IMR-90 (cell line): ENCODE data around the gene OR7E24.

Experiments used
- MXI1 ChIP-seq: IDR thresholded peaks from 2 replicates; pipeline ENCODE4 v1.6.1; 2012; ENCODE audit warnings: low read depth, mild to moderate bottlenecking, low read length, moderate library complexity, borderline replicate concordance
- POLR2A ChIP-seq: IDR thresholded peaks from 2 replicates; pipeline ENCODE4 v1.6.1; 2012; ENCODE audit warnings: mild to moderate bottlenecking, low read depth, low read length

DNA sequence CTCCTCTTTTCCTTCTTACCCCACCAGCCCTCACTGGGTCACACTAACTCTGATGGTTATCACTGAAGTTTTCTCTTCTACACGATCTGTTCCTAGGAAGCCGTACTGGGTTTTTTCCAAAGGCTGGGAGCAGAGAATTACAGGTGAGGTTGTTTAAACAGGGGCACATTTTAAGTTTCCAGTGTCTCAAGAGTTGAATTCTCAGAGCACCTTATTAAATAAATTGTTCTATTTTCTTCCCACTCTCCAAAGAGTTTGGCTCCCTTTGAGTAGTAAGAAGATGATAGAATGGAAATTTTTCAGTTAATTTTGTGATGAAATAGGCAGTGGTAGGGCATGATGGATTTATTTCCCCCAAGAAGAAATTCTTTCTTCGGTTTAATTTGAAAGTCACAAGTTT lies 31.2 kb upstream of the OR7E24 start, which contains the start of gene OR7D4:
- TF ChIP-seq MXI1 (no peak), POLR2A (no peak)
